Measurements from ENCODE around the gene RAB11FIP4. TPM values are rescaled to one million over a fixed set of nuclear protein-coding genes. Genes with fewer than 3 reads are reported as not detected.

Gene RAB11FIP4
- total RNA-seq, 2 experiments from 2014 or later, result 16.7 to 18.7 TPM

Other genes starting within 250 kb of the RAB11FIP4 start
- gene OMG, start 94.4 kb upstream of the RAB11FIP4 start, total RNA-seq, result under 1 TPM in 1 of 2 experiments, not detected in 1; 0.14 TPM
- gene EVI2B, start 77.6 kb upstream of the RAB11FIP4 start, total RNA-seq, result 10 to 100 TPM; 14.8 to 16.5 TPM
- 10 to 100 TPM; 42.4 to 42.7 TPM for gene EVI2A, start 70.1 kb upstream of the RAB11FIP4 start, total RNA-seq

Measured in activated naive CD8-positive, alpha-beta T cell treated with anti-CD3 and anti-CD28 coated beads for 36 hours (primary cell).